Right hindlimb (tissue), 1 donor: ENCODE results near the gene ZNF578.
"Not testable (repeated sequence)": the region's sequence is repeated elsewhere in the genome, so short reads cannot be mapped to it uniquely, and the experiment has no call there.

ENCODE experiments used
- DNase-seq: peaks from one replicate; pipeline ENCODE4 v3.0.0-alpha.2; 2018

ZNF578 gene

GRCh38 chr19:52453324-52454094 lies at the start of gene ZNF578:
TSS of gene ZNF578 (plus strand) at chr19:52453553. CDS start at chr19:52501846, 48,293 bp downstream.
- DNase-seq, result peak; percentile 94

- DNase-seq, result no peak
Measured at GRCh38 chr19:52410276-52410675, 43.1 kb upstream of the ZNF578 start.

- no peak for DNase-seq
Measured at GRCh38 chr19:52415711-52416110, 37.6 kb upstream of the ZNF578 start.

GRCh38 chr19:52428937-52429336 lies 24.4 kb upstream of the ZNF578 start, which contains the start of gene ZNF534:
TSS of gene ZNF534 (plus strand) at chr19:52429148. CDS start at chr19:52431475, 2,327 bp downstream.
- no peak for DNase-seq

- no peak for DNase-seq
Measured at GRCh38 chr19:52442179-52442578, 11.2 kb upstream of the ZNF578 start.

GRCh38 chr19:52444506-52444905 lies 8.8 kb upstream of the ZNF578 start:
- no peak for DNase-seq

GRCh38 chr19:52451241-52451640 lies 2.1 kb upstream of the ZNF578 start:
- no peak for DNase-seq

GRCh38 chr19:52464798-52465470 lies 11.6 kb downstream of the ZNF578 start:
- no peak for DNase-seq

GRCh38 chr19:52473655-52474350 lies 20.4 kb downstream of the ZNF578 start:
- no peak for DNase-seq

GRCh38 chr19:52474351-52475127 lies 21.2 kb downstream of the ZNF578 start:
- no peak for DNase-seq

DNA sequence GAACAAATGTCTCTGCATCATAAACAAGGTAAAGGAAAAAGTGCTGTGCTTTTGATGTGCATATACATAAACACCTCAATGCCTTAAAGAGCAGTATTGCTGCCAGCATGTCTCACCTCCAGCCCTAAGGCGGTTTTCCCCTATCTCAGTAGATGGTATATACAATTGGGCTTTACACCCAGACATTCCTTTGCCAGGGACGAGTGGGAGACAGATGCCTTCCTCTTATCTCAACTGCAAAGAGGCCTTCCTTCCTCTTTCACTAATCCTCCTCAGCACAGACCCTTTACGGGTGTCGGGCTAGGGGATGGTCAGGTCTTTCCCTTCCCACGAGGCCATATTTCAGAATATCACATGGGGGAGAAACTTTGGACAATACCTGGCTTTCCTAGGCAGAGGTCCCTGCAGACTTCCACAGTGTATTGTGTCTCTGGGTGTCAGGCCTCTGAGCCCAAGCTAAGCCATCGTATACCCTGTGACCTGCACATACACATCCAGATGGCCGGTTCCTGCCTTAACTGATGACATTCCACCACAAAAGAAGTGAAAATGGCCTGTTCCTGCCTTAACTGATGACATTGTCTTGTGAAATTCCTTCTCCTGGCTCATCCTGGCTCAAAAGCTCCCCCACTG lies 30.9 kb downstream of the ZNF578 start:
- DNase-seq, result not testable (repeated sequence)

DNA sequence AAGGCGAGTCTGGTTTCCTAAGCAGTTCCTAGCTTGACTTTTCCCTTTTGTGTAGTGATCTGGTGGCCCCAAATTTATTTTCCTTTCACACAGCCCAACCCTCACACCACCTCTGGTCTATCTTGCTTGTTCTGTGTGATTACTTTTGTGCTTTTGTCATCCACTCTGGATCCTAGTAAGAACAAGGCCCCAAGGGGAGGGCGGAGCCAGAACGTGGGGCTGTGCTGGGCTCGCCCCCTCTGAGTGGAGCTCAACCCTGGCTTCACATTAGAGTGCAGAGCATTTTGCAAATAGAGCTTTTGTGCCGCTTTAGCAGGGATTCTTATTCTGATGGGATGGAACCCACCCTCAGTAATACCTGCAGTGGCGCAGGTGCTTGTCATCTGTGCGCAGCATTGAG lies 31.7 kb downstream of the ZNF578 start:
- DNase-seq, result not testable (repeated sequence)

GRCh38 chr19:52485561-52486240 lies 32.3 kb downstream of the ZNF578 start:
- DNase-seq, result not testable (repeated sequence)

DNA sequence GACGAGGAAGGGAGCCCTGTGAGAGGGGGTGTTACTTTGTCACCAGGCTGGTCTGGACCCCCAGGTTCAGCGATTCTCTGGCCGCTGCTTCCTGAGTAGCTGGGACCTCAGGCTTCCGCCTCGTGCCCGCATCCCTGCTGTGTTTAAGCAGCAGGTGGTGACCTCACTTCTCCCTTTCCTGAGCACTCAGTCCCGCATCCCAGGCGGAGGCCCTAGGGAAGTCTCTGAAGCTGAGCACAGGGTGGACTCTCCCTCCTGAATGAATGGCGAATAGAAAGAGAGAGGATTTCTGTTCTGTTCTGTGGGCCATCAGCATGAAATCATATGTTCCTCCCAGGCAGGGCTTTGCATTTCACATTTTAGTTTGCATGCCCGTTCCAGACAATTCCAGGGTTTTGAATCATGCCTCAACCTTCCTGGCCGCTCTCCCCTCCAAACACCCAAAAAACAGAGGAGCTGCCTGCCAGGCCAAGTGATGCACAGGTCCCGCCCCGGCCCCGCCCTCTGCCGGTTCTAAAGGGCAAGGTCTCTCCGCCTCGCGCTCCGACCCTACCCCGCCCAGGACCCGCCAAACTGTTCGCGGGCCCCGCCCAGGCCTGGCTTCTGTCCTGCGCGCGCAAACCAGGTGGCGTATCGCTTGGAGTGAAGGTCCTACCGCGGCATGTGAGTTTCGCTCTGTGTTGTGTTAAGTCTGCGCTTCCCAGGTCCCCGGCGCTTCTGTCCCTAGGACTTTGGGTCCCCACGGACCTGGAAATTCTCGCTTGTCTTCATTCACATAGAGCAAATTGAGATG lies 39.0 kb downstream of the ZNF578 start:
- DNase-seq, result peak; percentile 54

DNA sequence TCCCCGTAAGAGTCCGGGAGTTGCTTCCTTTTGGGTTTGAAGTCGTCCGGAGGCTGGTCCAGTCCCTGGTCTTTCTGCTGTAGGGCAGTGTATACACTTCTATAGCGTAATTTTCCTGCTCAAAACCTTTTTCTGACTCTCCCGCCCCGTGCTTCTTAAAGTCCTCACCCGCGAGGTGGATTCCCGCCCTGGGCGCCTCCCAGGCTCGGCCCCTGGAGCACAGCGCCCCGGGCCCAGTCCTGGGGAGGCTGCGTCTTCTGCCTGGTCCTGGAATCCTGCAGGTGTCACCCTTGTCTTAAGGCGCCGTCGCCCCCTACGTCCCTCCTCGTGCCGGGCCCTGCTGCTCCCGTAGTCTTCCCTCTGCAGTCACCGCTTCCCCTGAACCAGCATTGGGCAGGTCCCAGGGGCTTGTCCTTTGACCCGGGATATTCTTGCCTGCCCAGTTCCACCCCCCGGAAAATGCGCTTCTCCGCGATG lies 39.7 kb downstream of the ZNF578 start:
- peak; percentile 41 for DNase-seq

GRCh38 chr19:52494518-52494917 lies 41.2 kb downstream of the ZNF578 start:
- no peak for DNase-seq

- no peak for DNase-seq
Measured at GRCh38 chr19:52498571-52498970, 45.2 kb downstream of the ZNF578 start.

- not testable (repeated sequence) for DNase-seq
Measured at GRCh38 chr19:52500474-52500873, 47.1 kb downstream of the ZNF578 start.

- DNase-seq, result not testable (repeated sequence)
Measured at GRCh38 chr19:52500991-52501390, 47.6 kb downstream of the ZNF578 start.

DNA sequence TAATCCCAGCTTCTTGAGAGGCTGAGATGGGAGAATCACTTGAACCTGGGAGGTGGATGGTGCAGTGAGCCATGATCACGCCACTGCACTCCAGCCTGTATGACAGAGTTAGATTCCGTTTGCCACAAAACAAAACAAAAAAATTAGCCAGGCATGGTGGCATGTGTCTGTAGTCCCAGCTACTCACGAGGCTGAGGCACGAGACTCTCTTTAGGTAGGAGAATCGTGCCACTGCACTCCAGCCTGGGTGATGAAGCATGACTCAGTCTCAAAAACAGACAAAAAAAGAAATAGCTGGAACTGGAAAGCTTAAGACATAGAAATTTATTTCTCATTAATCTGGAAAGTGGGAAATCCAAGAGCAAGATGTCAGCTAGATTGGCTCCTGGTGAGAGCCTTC lies 53.9 kb downstream of the ZNF578 start:
- DNase-seq, result no peak

- no peak for DNase-seq
Measured at GRCh38 chr19:52516191-52516590, 62.8 kb downstream of the ZNF578 start.
